Endothelial cell of umbilical vein (primary cell): ENCODE measurements around the gene CYP19A1. TPM values are rescaled to one million over a fixed set of nuclear protein-coding genes. Genes with fewer than 3 reads are reported as not detected.

Source experiments
- BruUV-seq: library from RNA; stranded (reverse); fragments of 400-500 nt; replicated peaks from 2 replicates; lab custom pipeline; 2021; lab: Mats Ljungman, UMichigan
- CTCF ChIA-PET: fragments of 300-600, 350-600 bp; sonication (Branson Sonifier 250); formaldehyde crosslinking; loops from one replicate; lab custom pipeline; 2021; ENCODE audit warnings: antibody characterized with exemption, inconsistent platforms; lab: Charles Lee
- POLR2A ChIA-PET: fragments of 300-600, 350-600 bp; sonication (Branson Sonifier 250); formaldehyde crosslinking; loops from one replicate; lab custom pipeline; 2021; ENCODE audit warnings: antibody characterized with exemption, inconsistent platforms; lab: Charles Lee
- DNase-seq: peaks from one replicate; pipeline ENCODE4 v3.0.0-alpha.2; 2011; ENCODE audit warnings: low read depth, low spot score
- FAIRE-seq: peaks from 2 replicates; lab custom pipeline; 2011; peaks lifted over from hg19 to GRCh38; lab: Jason Lieb, UNC
- H2AFZ ChIP-seq: 2 replicates; pipeline ENCODE4 v1.6.0; 2012; ENCODE audit warnings: low read depth, low read length, control low read depth, inconsistent platforms
- H3K27ac ChIP-seq: 2 replicates; pipeline ENCODE4 v1.5.1; 2011; ENCODE audit warnings: low read depth, mild to moderate bottlenecking, control low read depth, low read length, moderate library complexity; ENCODE audit not compliant: insufficient read depth
- H3K27me3 ChIP-seq, 2 experiments: 2 replicates each; pipeline versions ENCODE4 v1.6.0 to v1.6.1; 2011; ENCODE audit warnings: low read length in 2 of 2, mixed read lengths in 1 of 2; ENCODE audit not compliant: control insufficient read depth in 2 of 2, insufficient read depth in 2 of 2
- H3K36me3 ChIP-seq, 2 experiments: 2 replicates in 1 of 2; 3 replicates in 1 of 2; pipeline ENCODE4 v1.5.1; 2011; ENCODE audit warnings: low read length in 2 of 2, mild to moderate bottlenecking in 1 of 2, moderate library complexity in 1 of 2; ENCODE audit not compliant: control insufficient read depth in 2 of 2, insufficient read depth in 2 of 2; ENCODE audit errors: extremely low read depth in 1 of 2
- H3K4me1 ChIP-seq: 3 replicates; pipeline ENCODE4 v1.5.1; 2011; ENCODE audit warnings: mild to moderate bottlenecking, low read length; ENCODE audit not compliant: control insufficient read depth, insufficient read depth; ENCODE audit errors: extremely low read depth
- H3K4me2 ChIP-seq: 2 replicates; pipeline ENCODE4 v1.6.1; 2011; ENCODE audit warnings: low read length, control low read depth, mixed read lengths; ENCODE audit not compliant: insufficient read depth
- H3K4me3 ChIP-seq, 3 experiments: fragments of 200-600 bp in 1 of 3; sonication (generic), shearing (Covaris generic) in 1 of 3; replicated peaks in 1 of 3; 2 replicates each; pipeline ENCODE4 v1.5.1; 2011 to 2016; ENCODE audit warnings: control low read depth in 3 of 3, low read length in 3 of 3, mild to moderate bottlenecking in 2 of 3, inconsistent platforms in 1 of 3, low read depth in 1 of 3, moderate library complexity in 1 of 3; ENCODE audit not compliant: insufficient read depth in 1 of 3
- H3K79me2 ChIP-seq: 2 replicates; pipeline ENCODE4 v1.6.0; 2012; ENCODE audit warnings: low read length, inconsistent platforms; ENCODE audit not compliant: control insufficient read depth, insufficient read depth
- H3K9ac ChIP-seq: replicated peaks from 2 replicates; pipeline ENCODE3; 2011; ENCODE audit warnings: low read length, control low read depth; ENCODE audit not compliant: insufficient read depth; ENCODE audit errors: extremely low read depth
- H3K9me1 ChIP-seq: replicated peaks from 3 replicates; pipeline ENCODE4 v1.6.0; 2011; ENCODE audit warnings: mild to moderate bottlenecking, low read length; ENCODE audit not compliant: control insufficient read depth, insufficient read depth; ENCODE audit errors: extremely low read depth
- H3K9me3 ChIP-seq: replicated peaks from 2 replicates; pipeline ENCODE4 v1.5.1; 2012; ENCODE audit warnings: low read length, inconsistent platforms; ENCODE audit not compliant: control insufficient read depth, insufficient read depth
- H4K20me1 ChIP-seq: replicated peaks from 2 replicates; pipeline ENCODE3; 2011; ENCODE audit warnings: mild to moderate bottlenecking, low read length; ENCODE audit not compliant: control insufficient read depth, insufficient read depth; ENCODE audit errors: extremely low read depth
- EZH2 ChIP-seq: IDR thresholded peaks from 2 replicates; pipeline ENCODE4 v1.6.1; 2012; ENCODE audit warnings: borderline replicate concordance, low read depth, mild to moderate bottlenecking, moderate library complexity, low read length, inconsistent platforms; ENCODE audit not compliant: severe bottlenecking
- FOS ChIP-seq: IDR thresholded peaks from 2 replicates; pipeline ENCODE4 v1.6.1; 2011; ENCODE audit warnings: mild to moderate bottlenecking, low read length, moderate library complexity, borderline replicate concordance; ENCODE audit not compliant: insufficient read depth
- GATA2 ChIP-seq: IDR thresholded peaks from 2 replicates; pipeline ENCODE4 v1.7.0; 2011; ENCODE audit warnings: low read depth, mild to moderate bottlenecking, moderate library complexity, mixed read lengths, low read length; ENCODE audit not compliant: insufficient read length, insufficient read depth
- JUN ChIP-seq: IDR thresholded peaks from 2 replicates; pipeline ENCODE4 v1.6.1; 2011; ENCODE audit warnings: borderline replicate concordance, low read depth; ENCODE audit not compliant: insufficient read length, insufficient read depth
- MAX ChIP-seq: IDR thresholded peaks from 2 replicates; pipeline ENCODE4 v1.6.1; 2011; ENCODE audit not compliant: insufficient read depth, insufficient read length
- MYC ChIP-seq: IDR thresholded peaks from one replicate; pipeline ENCODE4 v1.6.1; 2011; ENCODE audit warnings: mild to moderate bottlenecking, low read depth, low read length
- POLR2A ChIP-seq: IDR thresholded peaks from 2 replicates; pipeline ENCODE4 v1.6.1; 2012; ENCODE audit warnings: low read depth, mild to moderate bottlenecking, control low read depth, low read length
- POLR2AphosphoS5 ChIP-seq: IDR thresholded peaks from 2 replicates; pipeline ENCODE4 v1.6.1; 2012; ENCODE audit warnings: low read depth, mild to moderate bottlenecking, control low read depth, low read length, moderate library complexity; ENCODE audit not compliant: insufficient read depth
- dilution Hi-C: fragments of 300-500 bp; cut with MboI; formaldehyde crosslinking; loops from one replicate; pipeline ENCODE4 v1.15.0; 2019; ENCODE audit warnings: low sequenced_read_pairs; ENCODE audit not compliant: extremely low pct_ligation_motif_present
- intact Hi-C: fragments of 100-400 bp; cut with micrococcal nuclease; formaldehyde crosslinking; loops from one replicate; pipeline ENCODE4 v1.10.0; 2022
- polyA plus RNA-seq, 4 experiments: library from polyadenylated mRNA; depleted of rRNA in 3 of 4; stranded (reverse) in 3 of 4; unstranded in 1 of 4; fragments of >200 nt; gene quantifications; 2 replicates each; pipeline versions ENCODE4 v1.2.1 to v1.2.3, GENCODE V29; 2011 to 2012; ENCODE audit warnings: missing spikeins in 1 of 4
- total RNA-seq: library from RNA; stranded (reverse); gene quantifications from 2 replicates; pipeline ENCODE4 v1.2.3, GENCODE V29; 2021
- TF ChIP-seq, protein P1 (sequence below), 2 donors: IDR thresholded peaks; 1 replicate in 1 of 2; 2 replicates in 1 of 2; pipeline ENCODE4 v1.5.1; 2011; ENCODE audit warnings: low read length in 2 of 2, mild to moderate bottlenecking in 2 of 2, moderate library complexity in 2 of 2, control low read depth in 1 of 2, inconsistent platforms in 1 of 2, low read depth in 1 of 2; ENCODE audit not compliant: insufficient read depth in 1 of 2; ENCODE audit errors: extremely low read depth in 1 of 2

The CYP19A1 gene
- total and polyA plus RNA-seq, 2 donors (not counting 3 experiments of a cell fraction or from before 2014, with no cell fraction given) = not detected

- dilution Hi-C loops = no loop called here
- Histone ChIP-seq H3K4me1 (no peaks in the 10 kb centered on the region), H3K79me2 (no peaks in the 10 kb centered on the region), H4K20me1 (no peaks in the 10 kb centered on the region), H3K27ac (no peak overlapping the region), H3K9me1 (no peaks in the 10 kb centered on the region), H3K4me2 (no peak overlapping the region), H3K9ac (no peak overlapping the region), H2AFZ (no peak overlapping the region), H3K27me3 (peaks cover 30 to 36% of the 10 kb centered on the region in 2 experiments), H3K36me3 (no peaks in the 10 kb centered on the region), H3K9me3 (no peaks in the 10 kb centered on the region), H3K4me3 (no peak overlapping the region)
- ChIA-PET POLR2A (no interaction called here), CTCF (interaction anchor here (1.8 to 13.3 kb wide), 3 partner anchors 11 to 19 kb away, joined by 5 to 470 read pairs (median 8); no protein-coding TSS in a partner anchor)
- BruUV-seq = no TSS peak
- FAIRE-seq (no peak), DNase-seq (no peak)
- no peak for TF ChIP-seq FOS
- TF ChIP-seq, protein P1, sequence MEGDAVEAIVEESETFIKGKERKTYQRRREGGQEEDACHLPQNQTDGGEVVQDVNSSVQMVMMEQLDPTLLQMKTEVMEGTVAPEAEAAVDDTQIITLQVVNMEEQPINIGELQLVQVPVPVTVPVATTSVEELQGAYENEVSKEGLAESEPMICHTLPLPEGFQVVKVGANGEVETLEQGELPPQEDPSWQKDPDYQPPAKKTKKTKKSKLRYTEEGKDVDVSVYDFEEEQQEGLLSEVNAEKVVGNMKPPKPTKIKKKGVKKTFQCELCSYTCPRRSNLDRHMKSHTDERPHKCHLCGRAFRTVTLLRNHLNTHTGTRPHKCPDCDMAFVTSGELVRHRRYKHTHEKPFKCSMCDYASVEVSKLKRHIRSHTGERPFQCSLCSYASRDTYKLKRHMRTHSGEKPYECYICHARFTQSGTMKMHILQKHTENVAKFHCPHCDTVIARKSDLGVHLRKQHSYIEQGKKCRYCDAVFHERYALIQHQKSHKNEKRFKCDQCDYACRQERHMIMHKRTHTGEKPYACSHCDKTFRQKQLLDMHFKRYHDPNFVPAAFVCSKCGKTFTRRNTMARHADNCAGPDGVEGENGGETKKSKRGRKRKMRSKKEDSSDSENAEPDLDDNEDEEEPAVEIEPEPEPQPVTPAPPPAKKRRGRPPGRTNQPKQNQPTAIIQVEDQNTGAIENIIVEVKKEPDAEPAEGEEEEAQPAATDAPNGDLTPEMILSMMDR (IDR thresholded peaks at IDR 0.05; ENCODE audit: extremely low read depth in 1 of 2, insufficient read depth in 1 of 2, low read depth in 1 of 2, low read length in 2 of 2) = no peak
- TF ChIP-seq GATA2 = no peak
- TF ChIP-seq POLR2A = no peak
- TF ChIP-seq JUN = no peak
- TF ChIP-seq MAX = no peak
- no peak for TF ChIP-seq EZH2
- no peak for TF ChIP-seq MYC
- TF ChIP-seq POLR2AphosphoS5 = no peak
- intact Hi-C loops = no loop called here
These were observed 157.2 kb downstream of the CYP19A1 start for GRCh38 chr15:51181221-51181620.
